ENCODE measurements around the gene FGFR3.
"Not testable (repeated sequence)": the region's sequence is repeated elsewhere in the genome, so short reads cannot be mapped to it uniquely, and the experiment has no call there.

FGFR3 gene

GRCh38 chr4:1839282-1839681 lies 46.2 kb downstream of the FGFR3 start:
- Histone ChIP-seq H3K27ac (ENCODE audit: low read depth, low read length) (no peak overlapping the region), H3K36me3 (ENCODE audit: insufficient read depth, low read length) (peaks cover 22% of the 10 kb centered on the region; the same call in 1 of the 2 replicates), H2AFZ (ENCODE audit: low read length, unreplicated experiment) (no peak overlapping the region)

GRCh38 chr4:1841201-1841886 lies 48.3 kb downstream of the FGFR3 start:
- H2AFZ ChIP-seq (ENCODE audit: low read length, unreplicated experiment), result no peak overlapping the region
- peaks cover 22% of the 10 kb centered on the region for H3K4me1 ChIP-seq (ENCODE audit: control insufficient read depth, insufficient read depth, low read length, unreplicated experiment)
- H3K79me2 ChIP-seq (ENCODE audit: control insufficient read depth, insufficient read depth, low read length, unreplicated experiment), result peaks cover 25% of the 10 kb centered on the region
- no peaks in the 10 kb centered on the region for H3K27me3 ChIP-seq (ENCODE audit: insufficient read depth, low read length)
- H3K4me3 ChIP-seq (ENCODE audit: low read depth, low read length), result no peak overlapping the region
- no peak overlapping the region for H3K27ac ChIP-seq (ENCODE audit: low read depth, low read length)
- peaks cover 17% of the 10 kb centered on the region; the same call in 1 of the 2 replicates for H3K36me3 ChIP-seq (ENCODE audit: insufficient read depth, low read length)

More at GRCh38 chr4:1839282-1839681, 46.2 kb downstream of the FGFR3 start:
- no peak overlapping the region for H3K4me3 ChIP-seq (ENCODE audit: low read depth, low read length)
- peaks cover 22% of the 10 kb centered on the region for H3K79me2 ChIP-seq (ENCODE audit: control insufficient read depth, insufficient read depth, low read length, unreplicated experiment)
- H3K4me1 ChIP-seq (ENCODE audit: control insufficient read depth, insufficient read depth, low read length, unreplicated experiment), result peaks cover 21% of the 10 kb centered on the region
- H3K27me3 ChIP-seq (ENCODE audit: insufficient read depth, low read length), result no peaks in the 10 kb centered on the region

- Histone ChIP-seq H2AFZ (ENCODE audit: low read length, unreplicated experiment) (no peak overlapping the region), H3K4me3 (ENCODE audit: low read depth, low read length) (no peak overlapping the region), H3K27me3 (ENCODE audit: insufficient read depth, low read length) (no peaks in the 10 kb centered on the region), H3K36me3 (ENCODE audit: insufficient read depth, low read length) (peaks cover 17% of the 10 kb centered on the region; the same call in 1 of the 2 replicates), H3K27ac (ENCODE audit: low read depth, low read length) (no peak overlapping the region), H3K79me2 (ENCODE audit: control insufficient read depth, insufficient read depth, low read length, unreplicated experiment) (peaks cover 25% of the 10 kb centered on the region), H3K4me1 (ENCODE audit: control insufficient read depth, insufficient read depth, low read length, unreplicated experiment) (peaks cover 22% of the 10 kb centered on the region)
These were observed 48.8 kb downstream of the FGFR3 start for GRCh38 chr4:1841887-1842210.

GRCh38 chr4:1842339-1842895 lies 49.3 kb downstream of the FGFR3 start:
- peaks cover 17% of the 10 kb centered on the region; the same call in 1 of the 2 replicates for H3K36me3 ChIP-seq (ENCODE audit: insufficient read depth, low read length)
- no peaks in the 10 kb centered on the region for H3K27me3 ChIP-seq (ENCODE audit: insufficient read depth, low read length)
- no peak overlapping the region for H2AFZ ChIP-seq (ENCODE audit: low read length, unreplicated experiment)
- no peak overlapping the region for H3K4me3 ChIP-seq (ENCODE audit: low read depth, low read length)
- H3K79me2 ChIP-seq (ENCODE audit: control insufficient read depth, insufficient read depth, low read length, unreplicated experiment), result peaks cover 25% of the 10 kb centered on the region
- peaks cover 22% of the 10 kb centered on the region for H3K4me1 ChIP-seq (ENCODE audit: control insufficient read depth, insufficient read depth, low read length, unreplicated experiment)
- H3K27ac ChIP-seq (ENCODE audit: low read depth, low read length), result no peak overlapping the region

GRCh38 chr4:1842993-1843448 lies 49.9 kb downstream of the FGFR3 start:
- no peaks in the 10 kb centered on the region for H3K27me3 ChIP-seq (ENCODE audit: insufficient read depth, low read length)
- peaks cover 17% of the 10 kb centered on the region; the same call in 1 of the 2 replicates for H3K36me3 ChIP-seq (ENCODE audit: insufficient read depth, low read length)
- peaks cover 25% of the 10 kb centered on the region for H3K79me2 ChIP-seq (ENCODE audit: control insufficient read depth, insufficient read depth, low read length, unreplicated experiment)
- peak overlapping the region; percentile 54; the same call in 1 of the 2 replicates for H3K27ac ChIP-seq (ENCODE audit: low read depth, low read length)
- no peak overlapping the region for H3K4me3 ChIP-seq (ENCODE audit: low read depth, low read length)
- H2AFZ ChIP-seq (ENCODE audit: low read length, unreplicated experiment), result no peak overlapping the region
- peaks cover 22% of the 10 kb centered on the region for H3K4me1 ChIP-seq (ENCODE audit: control insufficient read depth, insufficient read depth, low read length, unreplicated experiment)

GRCh38 chr4:1843852-1844251 lies 50.8 kb downstream of the FGFR3 start:
- Histone ChIP-seq H3K4me1 (ENCODE audit: control insufficient read depth, insufficient read depth, low read length, unreplicated experiment) (peaks cover 22% of the 10 kb centered on the region), H3K27me3 (ENCODE audit: insufficient read depth, low read length) (no peaks in the 10 kb centered on the region), H3K79me2 (ENCODE audit: control insufficient read depth, insufficient read depth, low read length, unreplicated experiment) (peaks cover 28% of the 10 kb centered on the region), H3K27ac (ENCODE audit: low read depth, low read length) (peak overlapping the region; percentile 54; the same call in 1 of the 2 replicates), H2AFZ (ENCODE audit: low read length, unreplicated experiment) (no peak overlapping the region), H3K36me3 (ENCODE audit: insufficient read depth, low read length) (peaks cover 15% of the 10 kb centered on the region; the same call in 1 of the 2 replicates), H3K4me3 (ENCODE audit: low read depth, low read length) (no peak overlapping the region)

- H2AFZ ChIP-seq (ENCODE audit: low read length, unreplicated experiment); H3K27ac ChIP-seq (ENCODE audit: low read depth, low read length); H3K27me3 ChIP-seq (ENCODE audit: insufficient read depth, low read length); H3K4me3 ChIP-seq (ENCODE audit: low read depth, low read length): not testable (repeated sequence)
- Histone ChIP-seq H3K4me1 (ENCODE audit: control insufficient read depth, insufficient read depth, low read length, unreplicated experiment) (peaks cover 22% of the 10 kb centered on the region), H3K36me3 (ENCODE audit: insufficient read depth, low read length) (peaks cover 15% of the 10 kb centered on the region; the same call in 1 of the 2 replicates), H3K79me2 (ENCODE audit: control insufficient read depth, insufficient read depth, low read length, unreplicated experiment) (peaks cover 27% of the 10 kb centered on the region)
These were observed 51.5 kb downstream of the FGFR3 start for GRCh38 chr4:1844618-1845017.

GRCh38 chr4:1846580-1846979 lies 53.5 kb downstream of the FGFR3 start:
- Histone ChIP-seq H3K4me1 (ENCODE audit: control insufficient read depth, insufficient read depth, low read length, unreplicated experiment) (peaks cover 29% of the 10 kb centered on the region), H3K36me3 (ENCODE audit: insufficient read depth, low read length) (peaks cover 8% of the 10 kb centered on the region; the same call in 1 of the 2 replicates), H2AFZ (ENCODE audit: low read length, unreplicated experiment) (no peak overlapping the region), H3K4me3 (ENCODE audit: low read depth, low read length) (no peak overlapping the region), H3K27ac (ENCODE audit: low read depth, low read length) (no peak overlapping the region), H3K79me2 (ENCODE audit: control insufficient read depth, insufficient read depth, low read length, unreplicated experiment) (peaks cover 40% of the 10 kb centered on the region), H3K27me3 (ENCODE audit: insufficient read depth, low read length) (no peaks in the 10 kb centered on the region)

GRCh38 chr4:1850276-1850675 lies 57.2 kb downstream of the FGFR3 start:
- H3K4me3 ChIP-seq (ENCODE audit: low read depth, low read length), result no peak overlapping the region
- H3K79me2 ChIP-seq (ENCODE audit: control insufficient read depth, insufficient read depth, low read length, unreplicated experiment), result peaks cover 59% of the 10 kb centered on the region
- H3K4me1 ChIP-seq (ENCODE audit: control insufficient read depth, insufficient read depth, low read length, unreplicated experiment), result peaks cover 24% of the 10 kb centered on the region
- no peaks in the 10 kb centered on the region for H3K27me3 ChIP-seq (ENCODE audit: insufficient read depth, low read length)
- H3K36me3 ChIP-seq (ENCODE audit: insufficient read depth, low read length), result peaks cover 8% of the 10 kb centered on the region; the same call in 1 of the 2 replicates
- no peak overlapping the region for H3K27ac ChIP-seq (ENCODE audit: low read depth, low read length)
- H2AFZ ChIP-seq (ENCODE audit: low read length, unreplicated experiment), result no peak overlapping the region

- no peak overlapping the region for H3K4me3 ChIP-seq (ENCODE audit: low read depth, low read length)
- peaks cover 24% of the 10 kb centered on the region for H3K4me1 ChIP-seq (ENCODE audit: control insufficient read depth, insufficient read depth, low read length, unreplicated experiment)
- H3K79me2 ChIP-seq (ENCODE audit: control insufficient read depth, insufficient read depth, low read length, unreplicated experiment), result peaks cover 66% of the 10 kb centered on the region
- peaks cover 5% of the 10 kb centered on the region; the same call in 1 of the 2 replicates for H3K36me3 ChIP-seq (ENCODE audit: insufficient read depth, low read length)
- no peak overlapping the region for H3K27ac ChIP-seq (ENCODE audit: low read depth, low read length)
- no peak overlapping the region for H2AFZ ChIP-seq (ENCODE audit: low read length, unreplicated experiment)
- no peaks in the 10 kb centered on the region for H3K27me3 ChIP-seq (ENCODE audit: insufficient read depth, low read length)
These were observed 58.1 kb downstream of the FGFR3 start for GRCh38 chr4:1851160-1851559.
